Karpas-422 (cell line): ENCODE measurements around the gene SUGT1. TPM values are rescaled to one million over a fixed set of nuclear protein-coding genes. Genes with fewer than 3 reads are reported as not detected.

Source experiments
- DNase-seq: peaks from one replicate; pipeline ENCODE4 v3.0.0-alpha.2; 2015
- H2AFZ ChIP-seq: fragments of 200-600 bp; sonication (generic); 2 replicates; pipeline ENCODE4 v1.6.1; 2014; ENCODE audit warnings: antibody characterized with exemption, low read length, mixed read lengths
- H3K27ac ChIP-seq: fragments of 200-600 bp; sonication (generic); 2 replicates; pipeline ENCODE4 v1.5.1; 2014; ENCODE audit warnings: mild to moderate bottlenecking, low read length, moderate library complexity
- H3K27me3 ChIP-seq: fragments of 200-600 bp; sonication (generic); 2 replicates; pipeline ENCODE4 v1.6.1; 2014; ENCODE audit warnings: low read length, mixed read lengths
- H3K36me3 ChIP-seq: fragments of 200-600 bp; sonication (generic); 2 replicates; pipeline ENCODE4 v1.6.1; 2014; ENCODE audit warnings: low read length, mixed read lengths; ENCODE audit not compliant: insufficient read depth
- H3K4me1 ChIP-seq: fragments of 200-600 bp; sonication (generic); 2 replicates; pipeline ENCODE4 v1.6.1; 2014; ENCODE audit warnings: mild to moderate bottlenecking, low read length, mixed read lengths
- H3K4me2 ChIP-seq: fragments of 200-600 bp; sonication (generic); 2 replicates; pipeline ENCODE4 v1.6.1; 2014; ENCODE audit warnings: low read length, low read depth, mild to moderate bottlenecking; ENCODE audit not compliant: poor library complexity, severe bottlenecking
- H3K4me3 ChIP-seq: fragments of 200-600 bp; sonication (generic); 2 replicates; pipeline ENCODE4 v1.5.1; 2014; ENCODE audit warnings: mild to moderate bottlenecking, antibody characterized with exemption, low read length, mixed read lengths
- H3K79me2 ChIP-seq: fragments of 200-600 bp; sonication (generic); 2 replicates; pipeline ENCODE4 v1.6.1; 2014; ENCODE audit warnings: mild to moderate bottlenecking, low read length, mixed read lengths
- H3K9ac ChIP-seq: fragments of 200-600 bp; sonication (generic); 2 replicates; pipeline ENCODE4 v1.6.0; 2014; ENCODE audit warnings: low read length
- H3K9me2 ChIP-seq: fragments of 200-600 bp; sonication (generic), shearing (Covaris generic); replicated peaks from 2 replicates; pipeline ENCODE4 v1.6.0; 2014; ENCODE audit warnings: mild to moderate bottlenecking, low read length, moderate library complexity; ENCODE audit not compliant: insufficient read depth
- H3K9me3 ChIP-seq: fragments of 300-700, 200-600 bp; sonication (generic); 2 replicates; pipeline ENCODE4 v1.6.1; 2014; ENCODE audit warnings: low read length, mixed read lengths
- H4K20me1 ChIP-seq: fragments of 200-600 bp; sonication (generic); 2 replicates; pipeline ENCODE4 v1.6.1; 2014; ENCODE audit warnings: mild to moderate bottlenecking, antibody characterized with exemption, low read length, low read depth; ENCODE audit not compliant: insufficient read depth
- total RNA-seq: library from RNA; depleted of rRNA; stranded (reverse); fragments of >200 nt; shearing (Covaris generic); gene quantifications from 2 replicates; pipeline ENCODE4 v1.2.3, GENCODE V29; 2014; ENCODE audit warnings: low replicate concordance; rRNA removed

Gene SUGT1
- total RNA-seq, 1 experiment from 2014 or later: 44.0 TPM

- H3K27me3 ChIP-seq: no peaks in the 10 kb centered on the region
- no peak overlapping the region for H3K9ac ChIP-seq
- no peaks in the 10 kb centered on the region for H3K9me3 ChIP-seq
- no peak overlapping the region for H3K27ac ChIP-seq
- no peaks in the 10 kb centered on the region for H3K36me3 ChIP-seq
- no peaks in the 10 kb centered on the region; the same call in 1 of the 2 replicates for H3K4me1 ChIP-seq
- no peaks in the 10 kb centered on the region for H3K9me2 ChIP-seq
- H2AFZ ChIP-seq: no peak overlapping the region
- H3K79me2 ChIP-seq: no peaks in the 10 kb centered on the region
- H3K4me2 ChIP-seq: no peak overlapping the region
- no peaks in the 10 kb centered on the region for H4K20me1 ChIP-seq
- H3K4me3 ChIP-seq: no peak overlapping the region
- peak; percentile 48 for DNase-seq
Observed at GRCh38 chr13:52743988-52744387, 91.4 kb downstream of the SUGT1 start.

GRCh38 chr13:52744842-52745375 is 92.3 kb downstream of the SUGT1 start:
- H3K27me3 ChIP-seq: no peaks in the 10 kb centered on the region
- no peak for DNase-seq

GRCh38 chr13:52746141-52746540 is 93.5 kb downstream of the SUGT1 start:
- Histone ChIP-seq H3K27me3 (no peaks in the 10 kb centered on the region), H3K9me2 (no peaks in the 10 kb centered on the region), H3K4me1 (peaks cover 6% of the 10 kb centered on the region; the same call in 1 of the 2 replicates), H3K79me2 (no peaks in the 10 kb centered on the region), H3K36me3 (no peaks in the 10 kb centered on the region), H3K9ac (no peak overlapping the region), H3K27ac (no peak overlapping the region), H3K4me3 (no peak overlapping the region), H4K20me1 (no peaks in the 10 kb centered on the region), H3K9me3 (no peaks in the 10 kb centered on the region), H2AFZ (no peak overlapping the region), H3K4me2 (no peak overlapping the region)
- no peak for DNase-seq

More at GRCh38 chr13:52744842-52745375, 92.3 kb downstream of the SUGT1 start:
- no peak overlapping the region for H3K4me3 ChIP-seq
- no peaks in the 10 kb centered on the region for H3K79me2 ChIP-seq
- no peaks in the 10 kb centered on the region for H4K20me1 ChIP-seq
- H3K9me3 ChIP-seq: no peaks in the 10 kb centered on the region
- H3K9me2 ChIP-seq: no peaks in the 10 kb centered on the region
- H3K4me1 ChIP-seq: peaks cover 6% of the 10 kb centered on the region; the same call in 1 of the 2 replicates
- no peak overlapping the region for H3K4me2 ChIP-seq
- H2AFZ ChIP-seq: no peak overlapping the region
- H3K36me3 ChIP-seq: no peaks in the 10 kb centered on the region
- H3K9ac ChIP-seq: no peak overlapping the region
- H3K27ac ChIP-seq: no peak overlapping the region

- Histone ChIP-seq H3K4me1 (peaks cover 6% of the 10 kb centered on the region; the same call in 1 of the 2 replicates), H3K4me2 (no peak overlapping the region), H3K9me3 (no peaks in the 10 kb centered on the region), H4K20me1 (no peaks in the 10 kb centered on the region), H3K27me3 (no peaks in the 10 kb centered on the region), H3K9me2 (no peaks in the 10 kb centered on the region), H3K36me3 (no peaks in the 10 kb centered on the region), H3K27ac (no peak overlapping the region), H3K79me2 (no peaks in the 10 kb centered on the region), H2AFZ (no peak overlapping the region), H3K4me3 (no peak overlapping the region), H3K9ac (no peak overlapping the region)
- DNase-seq: no peak
Observed at GRCh38 chr13:52749419-52749818, 96.8 kb downstream of the SUGT1 start.

Other genes with a start within 250 kb of the SUGT1 start
- gene THSD1, start 246.7 kb upstream of the SUGT1 start, total RNA-seq: 1.1 and 1.6 TPM in 2 replicates
- gene VPS36, start 202.2 kb upstream of the SUGT1 start, total RNA-seq: 43.3 and 48.7 TPM in 2 replicates
- 30.7 and 46.2 TPM in 2 replicates for gene CKAP2, start 197.4 kb upstream of the SUGT1 start, total RNA-seq
- gene HNRNPA1L2, start 10.4 kb upstream of the SUGT1 start, total RNA-seq: 2.2 and 7.3 TPM in 2 replicates
- gene CNMD, start 87.0 kb downstream of the SUGT1 start, total RNA-seq: not detected in 2 replicates
- not detected in 2 replicates for gene PCDH8, start 195.8 kb downstream of the SUGT1 start, total RNA-seq